Measurements from ENCODE around the gene CFAP92.
A peak's percentile ranks its signal among the peaks of the same experiment; 100 is the strongest.

The CFAP92 gene

DNA sequence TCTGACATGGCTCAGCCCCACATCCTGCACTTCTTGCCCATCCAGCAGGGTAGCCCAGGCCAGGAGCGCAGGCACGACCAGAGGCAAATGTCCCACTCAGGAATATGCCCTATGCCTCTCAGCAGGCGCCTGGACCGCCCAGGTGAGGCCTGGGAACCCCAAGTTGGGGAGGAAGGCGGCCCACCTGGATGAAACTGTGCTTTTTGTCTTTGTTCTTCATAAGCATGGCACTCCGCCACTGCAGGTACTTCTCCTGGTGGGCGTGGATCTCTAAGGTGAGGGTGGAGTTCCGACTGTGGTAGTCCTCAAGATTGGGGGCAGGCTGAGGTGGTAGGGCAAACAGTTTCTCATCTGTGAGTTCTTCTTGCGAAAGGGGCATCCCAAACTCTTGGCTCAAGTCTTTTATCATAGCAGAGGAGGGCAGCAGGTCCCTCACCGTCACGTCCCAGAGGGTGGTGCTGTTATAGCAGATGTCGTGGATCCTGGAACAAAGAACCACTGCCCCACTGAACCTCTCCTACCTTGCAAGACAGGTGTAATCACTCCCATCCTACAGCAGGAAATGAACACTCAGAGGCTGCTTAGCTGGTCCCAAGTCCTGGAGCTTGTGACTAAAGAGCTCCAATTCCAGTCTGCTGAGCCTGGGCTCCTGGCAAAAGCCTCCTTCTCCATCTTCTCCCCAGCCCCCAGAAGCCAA lies 61.2 kb downstream of the CFAP92 start:
- peak; percentile 40 for DNase-seq

DNA sequence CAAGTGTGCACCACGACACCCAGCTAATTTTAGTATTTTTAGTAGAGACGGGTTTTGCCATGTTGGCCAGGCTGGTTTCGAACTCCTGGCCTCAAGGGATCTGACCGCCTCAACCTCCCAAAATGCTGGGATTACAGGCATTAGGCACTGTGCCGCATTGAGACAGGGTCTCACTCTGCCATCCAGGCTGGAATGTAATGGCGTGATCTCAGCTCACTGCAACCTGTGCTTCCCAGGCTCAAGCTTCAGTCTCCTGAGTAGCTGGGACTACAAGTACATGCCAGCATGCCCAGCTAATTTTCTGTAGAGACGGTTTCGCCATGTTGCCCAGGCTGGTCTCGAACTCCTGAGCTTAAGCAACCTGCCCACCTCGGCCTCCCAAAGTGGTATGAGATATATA lies 62.8 kb downstream of the CFAP92 start:
- DNase-seq = peak; percentile 39

DNA sequence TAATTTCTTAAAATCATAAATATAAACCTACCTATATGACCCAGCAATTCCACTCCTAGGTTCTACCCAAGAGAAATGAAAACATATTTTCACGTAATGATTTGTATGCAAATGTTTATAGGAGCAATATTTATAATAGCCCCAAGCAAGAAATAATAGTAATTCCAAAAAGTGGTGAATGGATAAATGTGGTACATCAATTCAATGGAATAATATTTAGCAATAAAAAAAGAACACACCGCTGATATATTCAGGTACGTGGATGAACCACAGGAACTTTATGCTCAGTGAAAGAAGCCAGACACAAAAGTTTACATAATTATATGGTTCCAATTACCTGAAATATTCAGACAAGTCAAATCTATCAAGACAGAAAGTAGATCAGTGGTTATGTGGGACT lies 64.5 kb downstream of the CFAP92 start:
- DNase-seq = no peak

DNA sequence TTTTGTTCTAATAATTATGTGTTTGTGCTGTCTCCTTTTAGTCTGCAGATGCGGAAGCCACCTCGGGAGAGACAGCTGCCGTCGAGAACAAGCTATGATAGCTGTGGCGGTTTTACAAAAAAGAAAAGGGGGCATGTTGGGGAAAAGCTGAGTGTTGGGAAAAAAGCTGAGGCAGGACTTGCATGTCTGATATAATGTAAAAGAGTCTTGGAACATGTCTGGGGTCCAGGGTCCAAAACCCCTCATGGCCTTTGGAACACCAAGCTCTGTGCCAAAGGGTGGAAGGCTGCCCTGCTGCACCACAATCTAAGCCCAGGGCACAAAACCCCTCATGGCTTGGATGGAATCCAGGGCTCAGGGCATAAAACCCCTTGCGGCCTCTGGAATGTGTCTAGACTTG lies 69.9 kb downstream of the CFAP92 start:
- DNase-seq = peak; percentile 15

DNA sequence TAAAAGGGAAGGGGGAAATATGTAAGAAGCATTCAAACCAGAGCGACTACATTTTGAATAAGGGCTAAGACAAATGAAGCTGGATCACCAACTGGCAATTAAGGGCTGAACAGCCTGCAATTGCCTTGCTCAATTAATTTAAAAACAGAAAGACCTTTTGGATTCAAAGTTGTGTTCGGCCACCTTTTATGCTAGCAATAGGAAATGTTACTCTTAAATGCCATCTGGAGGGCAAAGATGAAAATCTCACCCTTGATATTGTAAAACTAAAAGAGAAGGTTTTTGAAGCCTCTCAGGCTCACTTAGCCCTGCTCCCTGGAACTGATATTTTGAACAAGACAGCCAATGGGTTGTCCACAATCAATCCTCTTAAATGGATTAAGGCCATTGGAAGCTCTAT lies 70.3 kb downstream of the CFAP92 start:
- DNase-seq = peak; percentile 4

DNA sequence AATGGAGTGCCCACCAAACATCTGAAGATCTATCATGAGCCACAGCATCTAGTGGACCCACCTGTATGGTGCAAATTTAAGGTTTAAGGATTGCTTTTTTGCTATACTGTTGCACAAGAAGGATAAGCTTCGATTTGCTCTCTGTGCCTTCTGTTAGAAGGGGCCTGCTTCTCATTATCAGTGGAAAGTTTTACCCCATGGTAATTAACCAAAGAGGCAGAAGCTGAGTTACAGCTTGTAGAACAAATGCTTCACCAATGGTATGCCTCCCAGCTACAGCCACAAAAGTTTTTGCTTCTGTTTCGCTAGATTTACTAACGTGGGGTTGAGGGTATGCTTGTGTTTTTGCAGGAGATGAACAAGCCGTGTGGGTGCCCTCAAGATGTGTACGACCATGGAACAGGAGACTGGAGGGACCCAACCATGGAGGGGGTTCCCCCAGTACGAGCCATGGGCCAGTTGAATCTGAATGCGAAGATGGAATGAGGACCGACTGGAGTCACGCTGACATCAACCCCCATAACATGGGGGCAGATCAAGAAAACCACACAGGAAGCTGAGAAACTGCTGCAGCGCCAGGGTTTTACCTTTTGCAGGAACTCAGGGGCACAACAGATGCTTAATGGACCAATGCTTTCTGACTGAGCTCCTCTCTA lies 70.9 kb downstream of the CFAP92 start:
- peak; percentile 20 for DNase-seq

DNA sequence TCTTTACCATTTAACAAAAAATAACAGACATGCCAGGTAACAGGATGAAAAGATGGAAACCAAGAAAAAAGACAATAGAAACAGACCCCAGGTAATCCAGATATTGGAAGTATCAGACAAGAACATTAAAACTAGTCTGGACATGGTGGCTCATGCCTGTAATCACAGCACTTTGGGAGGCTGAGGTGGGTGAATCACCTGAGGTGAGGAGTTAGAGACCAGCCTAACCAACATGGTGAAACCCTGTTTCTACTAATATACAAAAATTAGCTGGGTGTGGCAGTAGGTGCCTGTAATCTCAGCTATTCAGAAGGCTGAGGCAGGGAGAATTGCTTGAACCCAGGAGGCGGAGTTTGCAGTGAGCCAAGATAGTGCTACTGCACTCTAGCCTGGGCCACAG lies 73.9 kb downstream of the CFAP92 start:
- no peak for DNase-seq

DNA sequence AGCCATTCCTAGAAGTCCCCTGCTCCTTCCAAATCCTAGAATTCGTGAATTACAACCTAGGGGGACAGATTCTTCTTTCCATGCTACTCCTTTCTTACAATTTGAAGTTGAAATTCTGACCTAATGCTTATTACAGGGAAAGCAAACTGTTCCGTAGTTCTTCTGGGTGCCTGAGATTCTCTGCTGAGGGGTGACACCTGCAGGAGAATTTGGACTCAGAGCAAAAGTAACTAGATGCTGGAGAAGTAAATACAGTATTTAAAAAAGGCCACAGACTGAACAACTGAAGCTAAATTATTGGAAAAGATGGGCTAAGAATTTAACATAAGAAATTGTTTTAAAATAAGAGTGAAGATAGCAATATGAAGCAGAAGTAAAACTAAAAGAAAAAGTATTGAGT lies 76.6 kb downstream of the CFAP92 start:
- no peak for DNase-seq

DNA sequence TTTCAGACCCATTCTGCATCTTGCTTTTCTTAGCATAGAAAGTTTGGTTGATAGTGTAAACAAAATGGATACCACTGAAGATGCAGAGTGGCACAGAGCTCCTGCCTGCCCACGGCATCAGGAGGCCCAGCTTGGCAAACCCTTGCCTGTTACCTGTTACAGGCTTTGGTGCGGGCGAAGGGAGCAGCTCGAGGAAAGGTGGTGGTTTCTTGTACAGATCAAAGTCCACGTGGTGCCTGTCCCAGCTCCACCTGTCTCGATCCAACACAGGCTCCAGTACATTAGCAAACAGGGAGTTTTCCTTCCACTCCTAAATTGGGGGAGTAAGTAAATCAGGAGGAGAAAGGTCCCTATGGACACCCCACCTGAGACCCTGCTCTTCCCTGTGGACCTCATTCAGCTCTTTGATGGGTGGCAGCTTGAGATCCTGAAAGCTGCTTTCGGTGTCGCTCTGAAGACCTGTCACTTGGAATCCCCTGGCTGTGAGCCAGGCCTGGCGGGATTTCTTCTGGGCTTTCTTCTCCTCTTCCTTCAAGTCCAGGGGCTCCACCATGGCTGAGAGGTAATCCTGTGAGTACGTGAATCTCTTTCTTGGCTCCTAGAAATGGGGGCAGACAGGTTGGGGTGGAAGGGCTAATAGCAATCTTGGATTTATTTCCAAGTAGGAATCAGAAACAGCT lies 78.8 kb downstream of the CFAP92 start:
- DNase-seq = no peak

DNA sequence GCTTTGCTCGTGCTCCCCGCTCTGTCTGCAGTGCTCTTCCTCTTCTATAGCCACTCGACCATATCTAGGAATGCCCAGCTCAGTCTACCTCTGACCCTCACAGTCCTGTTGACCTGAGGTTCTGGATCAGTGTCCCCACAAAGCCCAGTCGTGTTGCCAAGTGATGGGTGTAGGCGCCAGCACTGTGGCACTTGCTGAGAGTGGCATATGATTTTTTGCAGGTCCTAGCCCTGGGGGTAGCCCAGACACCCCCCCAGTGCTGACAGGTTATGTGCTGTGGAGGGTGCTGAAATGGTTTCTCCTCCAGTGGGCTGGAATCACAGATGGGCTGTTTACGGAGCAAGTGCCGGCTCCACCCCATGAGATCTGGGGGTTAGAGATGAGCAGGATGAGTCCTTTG lies 82.0 kb downstream of the CFAP92 start:
- DNase-seq = no peak

DNA sequence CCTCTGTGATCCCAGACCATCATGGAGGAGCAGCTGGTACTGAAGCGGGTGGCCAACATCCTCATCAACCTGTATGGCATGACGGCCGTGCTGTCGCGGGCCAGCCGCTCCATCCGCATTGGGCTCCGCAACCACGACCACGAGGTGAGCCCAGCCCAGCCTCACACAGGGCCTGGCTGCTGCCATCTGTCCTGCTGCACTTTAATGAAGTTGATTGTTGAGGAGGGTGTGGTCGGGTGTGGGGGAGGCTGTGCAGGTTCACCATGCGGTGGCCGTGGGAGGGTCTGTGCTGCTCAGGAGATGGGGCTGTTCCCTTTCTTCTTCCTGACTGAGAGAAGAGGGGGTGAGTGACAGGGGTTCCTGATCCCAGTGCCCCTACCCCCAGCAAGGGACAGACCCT lies 83.9 kb downstream of the CFAP92 start:
- DNase-seq = no peak

DNA sequence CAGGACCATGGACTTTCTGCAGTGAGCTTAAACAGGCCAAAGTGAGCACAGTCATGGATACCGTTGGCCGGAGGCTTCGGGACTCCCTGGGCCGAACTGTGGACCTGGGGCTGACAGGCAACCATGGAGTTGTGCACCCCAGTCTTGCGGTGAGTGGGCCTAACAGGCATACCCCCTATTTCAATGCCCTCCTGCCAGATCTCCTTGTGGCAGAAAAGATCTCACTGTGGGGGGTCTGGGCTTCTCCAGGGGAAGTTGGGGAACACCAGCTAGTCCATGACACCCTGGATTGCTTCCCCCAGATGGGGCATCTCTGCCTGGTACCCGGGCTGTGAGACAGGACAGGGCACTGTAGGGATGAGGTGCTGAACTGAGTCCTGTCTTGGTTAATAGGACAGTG lies 84.9 kb downstream of the CFAP92 start:
- DNase-seq = no peak

DNA sequence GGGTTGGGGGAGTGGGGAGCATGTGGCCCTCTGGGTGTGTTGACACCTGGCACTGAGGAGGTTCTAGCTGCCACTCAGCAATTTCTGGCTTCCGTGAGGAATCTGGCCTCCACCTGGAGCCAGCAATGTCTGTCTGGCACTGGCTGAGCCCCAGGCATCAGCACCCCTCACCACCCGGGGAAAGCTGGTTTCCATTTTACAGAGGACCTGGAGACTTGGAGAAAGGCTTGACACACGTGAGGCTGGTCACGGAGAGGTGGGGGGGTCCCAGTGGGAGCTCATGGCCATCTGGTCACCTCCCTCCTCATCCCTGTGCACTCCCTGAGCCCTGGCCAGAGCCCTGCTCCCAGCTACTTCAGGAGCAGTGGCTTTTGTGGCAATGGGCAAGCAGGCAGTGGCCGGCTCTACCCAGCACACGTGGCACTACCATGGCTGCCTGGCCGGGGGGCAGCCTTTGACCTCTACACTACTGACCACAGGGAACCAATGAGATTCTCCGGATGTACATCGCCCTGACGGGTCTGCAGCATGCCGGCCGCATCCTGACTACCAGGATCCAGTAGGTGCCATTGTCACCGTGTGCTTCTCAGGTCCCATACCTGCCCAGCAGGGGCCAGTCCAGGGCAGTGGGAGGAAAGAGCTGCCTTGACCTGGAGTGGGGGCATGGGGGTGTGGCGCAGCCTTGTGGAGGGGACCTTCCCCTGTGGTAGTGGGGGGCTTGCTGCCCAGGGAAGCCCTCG lies 86.0 kb downstream of the CFAP92 start:
- no peak for DNase-seq

DNA sequence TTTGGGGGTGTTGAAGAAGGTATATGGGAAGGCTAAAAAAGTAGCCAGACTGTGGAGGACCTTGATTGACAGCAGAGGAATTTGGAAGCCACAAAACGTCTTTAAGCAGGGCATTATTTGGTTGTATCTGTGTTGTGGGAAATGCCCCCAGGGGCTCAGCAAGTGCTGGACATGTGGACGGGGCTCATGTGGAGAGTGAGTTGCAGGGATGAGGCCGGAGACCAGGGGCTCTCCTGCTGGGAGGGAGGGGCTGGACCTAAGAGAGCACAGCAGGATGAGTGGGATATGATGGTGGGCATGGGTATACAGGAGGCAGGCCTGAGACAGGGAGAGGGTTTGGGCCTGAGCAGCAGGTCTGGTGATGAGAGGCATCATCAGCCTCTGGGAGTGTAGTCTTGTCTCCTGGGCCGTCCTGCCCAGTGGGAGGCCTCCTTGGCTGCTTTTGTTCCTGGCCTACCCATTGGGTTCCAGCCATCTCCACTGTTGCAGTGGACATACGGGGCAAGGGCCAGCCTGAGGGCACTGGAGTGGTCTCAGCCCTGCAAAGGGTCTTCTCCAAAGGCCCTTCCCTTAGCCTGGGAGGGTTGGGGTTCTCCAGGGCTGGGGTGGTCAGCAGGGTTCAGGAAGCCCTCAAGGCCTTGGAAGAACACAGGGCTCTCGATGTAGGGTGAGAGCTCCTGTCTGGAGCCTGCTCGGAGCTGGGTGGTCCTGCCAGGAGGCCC lies 86.9 kb downstream of the CFAP92 start:
- DNase-seq = no peak

DNA sequence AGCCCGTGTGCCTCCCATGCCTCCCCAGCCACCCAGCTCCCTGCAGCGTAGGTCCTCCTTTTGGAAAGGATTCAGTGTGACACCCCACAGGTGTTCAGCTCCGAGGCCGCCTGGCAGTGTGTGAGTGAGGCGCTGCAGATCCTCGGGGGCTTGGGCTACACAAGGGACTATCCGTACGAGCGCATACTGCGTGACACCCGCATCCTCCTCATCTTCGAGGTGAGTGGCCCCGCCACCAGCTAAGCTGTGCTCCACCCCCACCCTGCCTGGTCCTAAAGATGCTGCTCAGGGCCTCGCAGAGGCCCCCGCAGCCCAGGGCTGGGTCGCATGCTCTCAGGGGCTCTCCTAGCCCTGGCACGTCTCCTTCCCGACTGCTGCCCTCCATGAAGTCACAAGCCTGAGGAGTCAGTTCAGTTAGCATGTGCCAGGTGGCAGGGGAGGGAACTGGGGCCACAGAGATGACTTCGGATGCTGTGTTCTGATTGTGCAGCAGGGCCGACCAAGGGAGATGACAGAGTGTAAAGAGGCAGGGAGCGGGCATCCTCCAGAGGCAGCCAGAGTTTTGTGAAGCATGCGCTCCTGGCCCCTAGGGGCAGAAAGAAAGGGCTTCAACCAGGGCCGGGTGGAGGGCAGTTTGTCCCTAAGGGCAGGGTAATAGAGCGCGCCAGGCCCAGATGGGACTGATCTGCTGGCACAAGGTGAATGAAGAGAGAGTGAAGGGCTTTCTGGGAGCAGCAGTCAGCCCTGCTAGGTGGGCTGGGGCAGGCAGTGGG lies 87.7 kb downstream of the CFAP92 start:
- DNase-seq = no peak

DNA sequence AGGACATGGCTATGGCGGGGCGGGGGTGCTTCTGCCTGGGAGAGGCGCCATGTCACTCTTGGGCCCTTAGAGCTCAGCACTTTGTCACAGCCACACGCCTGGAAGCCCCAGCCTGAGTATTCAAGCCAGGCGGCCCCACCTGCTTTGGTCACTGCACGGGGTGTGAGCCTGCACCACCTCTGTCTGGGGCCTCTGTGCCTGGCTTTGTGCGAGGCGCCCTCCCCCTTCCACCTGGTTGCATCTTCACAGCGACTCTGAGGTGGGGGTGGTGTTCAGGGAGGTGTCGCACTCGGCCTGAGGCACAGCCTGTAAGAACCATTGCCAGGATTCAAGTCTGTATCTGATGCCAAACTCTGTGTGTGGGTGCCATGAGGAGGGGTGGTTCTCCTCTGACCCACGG lies 90.4 kb downstream of the CFAP92 start:
- DNase-seq = no peak

DNA sequence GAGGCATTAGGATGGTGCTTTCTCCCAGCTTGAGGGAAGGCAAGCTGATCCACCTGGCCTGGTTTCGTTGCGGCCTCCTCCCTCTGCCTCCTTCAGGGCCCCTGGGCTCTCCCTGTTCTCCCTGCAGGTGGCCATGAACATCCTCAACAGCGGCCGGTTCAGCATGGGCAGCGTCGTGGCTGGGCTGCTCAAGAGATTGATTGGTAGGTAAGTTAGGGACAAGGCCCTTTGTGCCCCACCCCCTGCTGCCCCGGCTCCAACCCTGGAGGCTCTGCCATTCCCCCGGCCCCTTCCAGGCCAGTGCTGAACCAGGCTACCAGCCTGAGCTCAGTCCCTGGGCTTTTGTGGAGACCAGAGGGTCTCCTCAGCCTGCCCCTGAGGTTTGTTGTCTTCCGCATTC lies 91.5 kb downstream of the CFAP92 start:
- DNase-seq = no peak

DNA sequence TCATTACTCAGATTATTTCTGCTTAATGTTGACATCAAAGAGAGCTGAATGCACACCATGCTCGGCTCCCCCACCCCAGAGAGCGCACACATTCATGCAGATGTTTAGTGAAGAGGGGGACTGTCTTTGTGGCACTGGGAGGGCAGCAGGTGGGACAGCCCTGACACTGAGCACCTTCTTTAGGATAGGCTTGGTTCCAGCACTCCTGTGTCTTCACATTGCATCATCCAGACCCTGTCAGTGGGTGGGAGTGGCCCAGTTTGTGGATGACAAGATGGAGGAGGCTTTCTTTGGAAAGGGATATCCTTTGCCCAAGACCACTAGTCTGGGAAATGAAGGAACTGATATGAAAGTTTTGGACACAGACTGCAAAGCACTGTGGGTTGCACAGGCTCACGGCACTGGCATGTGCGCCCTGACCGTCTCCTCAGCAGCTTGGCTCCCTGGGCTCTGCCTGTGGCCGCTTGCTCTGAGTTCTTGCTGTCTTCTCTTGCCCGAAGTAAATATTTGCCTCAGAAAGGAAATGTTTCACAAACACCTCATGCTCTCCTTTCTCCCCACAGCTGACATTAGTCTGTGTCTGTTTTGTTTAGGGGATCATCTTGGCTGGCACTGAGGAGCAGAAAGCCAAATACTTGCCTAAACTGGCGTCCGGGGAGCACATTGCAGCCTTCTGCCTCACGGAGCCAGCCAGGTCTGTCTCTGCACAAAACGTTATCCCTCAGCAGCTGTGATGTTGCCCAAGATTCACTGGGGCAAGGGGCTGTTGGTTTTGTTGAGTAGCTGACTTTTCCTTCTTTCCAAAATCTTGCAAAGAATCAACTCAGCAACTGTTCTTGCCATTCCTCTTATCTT lies 97.8 kb downstream of the CFAP92 start:
- DNase-seq = no peak

DNA sequence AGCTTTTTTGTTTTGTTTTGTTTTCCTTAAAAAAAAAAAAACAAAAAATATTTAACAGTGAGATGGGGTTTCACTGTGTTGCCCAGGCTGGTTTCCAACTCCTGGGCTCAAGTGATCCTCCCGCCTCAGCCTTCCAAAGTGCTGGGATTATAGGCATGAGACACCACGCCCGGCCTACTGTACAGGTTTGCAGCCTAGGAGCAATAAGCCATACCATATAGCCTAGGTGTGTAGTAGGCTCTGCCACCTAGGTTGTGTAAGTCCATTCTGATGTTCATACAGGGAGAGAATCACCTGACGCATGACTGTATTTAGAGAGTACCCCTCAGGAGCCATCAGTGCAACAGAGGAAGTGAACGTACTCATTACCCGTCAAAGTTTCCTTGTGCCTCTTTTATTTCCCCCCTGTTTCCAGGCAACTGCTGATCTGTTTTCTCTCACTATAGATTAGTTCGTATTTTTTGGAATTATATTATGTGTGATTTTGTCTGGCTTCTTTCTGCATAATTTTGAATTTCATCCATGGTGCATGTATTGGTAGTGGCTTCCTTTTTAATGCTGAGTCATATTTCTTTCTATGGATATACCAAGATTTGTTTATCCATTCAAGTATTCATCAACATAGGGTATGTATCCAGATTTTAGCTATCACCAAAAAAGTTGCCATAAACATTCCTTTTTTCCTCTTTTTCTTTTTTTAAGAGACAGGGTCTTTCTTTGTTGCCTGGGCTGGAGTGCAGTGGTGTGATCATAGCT lies 104.6 kb downstream of the CFAP92 start:
- DNase-seq = no peak

DNA sequence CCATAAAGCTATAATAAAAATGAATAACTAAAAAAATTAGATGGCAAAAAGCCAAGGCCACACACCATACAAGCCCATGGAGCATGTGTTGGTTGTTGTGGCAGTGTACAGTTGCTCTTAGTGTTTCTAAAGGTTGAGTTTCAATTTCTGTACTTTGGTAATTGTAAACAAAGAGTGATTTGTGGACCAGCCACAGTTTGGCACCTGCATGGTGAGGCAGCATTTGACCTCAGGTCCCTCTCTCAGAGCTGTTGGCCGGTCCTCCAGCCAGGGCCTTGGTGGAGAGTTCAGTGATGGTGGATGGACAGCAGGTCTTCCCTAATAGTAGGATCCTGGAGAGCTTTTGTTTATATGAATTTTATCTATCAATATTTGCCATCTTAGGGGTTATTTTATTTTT lies 108.9 kb downstream of the CFAP92 start:
- no peak for DNase-seq
